ENCODE measurements around the gene B3GNT8. TPM values are rescaled to one million over a fixed set of nuclear protein-coding genes. Genes with fewer than 3 reads are reported as not detected.

B3GNT8 gene
- total and polyA plus RNA-seq, 9 of the 15 experiments (the other 6 are each of a cell fraction or from before 2014, with no cell fraction given) = 0.11 to 2.9 (median 0.65) TPM; not detected in 2

GRCh38 chr19:41397086-41398049, 29.8 kb downstream of the B3GNT8 start, which contains the start of the genes BCKDHA and EXOSC5 (continued):
- TF ChIP-seq ZBTB11 (CRISPR knock-in tag; IDR thresholded peaks at IDR 0.05) (0 out of 6 replicates have a peak, but pooled peaks of 1 of the 3 experiments have one; percentile 17), PHF20 (IDR thresholded peaks at IDR 0.05; ENCODE audit: partially characterized antibody) (peak; percentile 90), BRCA1 (IDR thresholded peaks at IDR 0.05) (no peak), BRCA1 (CRISPR knock-in tag; IDR thresholded peaks at IDR 0.05) (no peak), TAF7 (tag; IDR thresholded peaks at IDR 0.05) (peak; percentile 82), ZBTB40 (IDR thresholded peaks at IDR 0.05) (peak; percentile 49; the same call in 1 of the 2 replicates), ZBTB40 (CRISPR knock-in tag; IDR thresholded peaks at IDR 0.05) (no peak), GABPA (tag; conservative IDR thresholded peaks at IDR 0.05; ENCODE audit: low read depth) (peak; percentile 86), KDM4B (IDR thresholded peaks at IDR 0.05; ENCODE audit: borderline replicate concordance in 2 of 2, low read depth in 1 of 2) (0 out of 4 replicates have a peak, but pooled peaks of 1 of the 2 experiments have one; percentile 11), ZNF274 (IDR thresholded peaks at IDR 0.05; ENCODE audit: borderline replicate concordance, low read depth, low read length) (no peak), TEAD1 (CRISPR knock-in tag; IDR thresholded peaks at IDR 0.05) (peak in 1 of 2 experiments; percentile 63; a peak in 1 of 4 replicates), NCOA2 (IDR thresholded peaks at IDR 0.05; ENCODE audit: partially characterized antibody in 2 of 2) (peak in 1 of 2 experiments; percentile 98), CBFA2T2 (conservative IDR thresholded peaks at IDR 0.05) (no peak), ERF (CRISPR knock-in tag; IDR thresholded peaks at IDR 0.05) (no peak)

All from K562 (cell line).